ENCODE results near the gene TNNC1.

TNNC1 gene

GRCh38 chr3:52443791-52444687 is 9.8 kb downstream of the TNNC1 start:
- DNase-seq (ENCODE audit: low spot score), result no peak

- DNase-seq (ENCODE audit: low spot score), result no peak
Observed at GRCh38 chr3:52443268-52443610, 10.6 kb downstream of the TNNC1 start.

DNA sequence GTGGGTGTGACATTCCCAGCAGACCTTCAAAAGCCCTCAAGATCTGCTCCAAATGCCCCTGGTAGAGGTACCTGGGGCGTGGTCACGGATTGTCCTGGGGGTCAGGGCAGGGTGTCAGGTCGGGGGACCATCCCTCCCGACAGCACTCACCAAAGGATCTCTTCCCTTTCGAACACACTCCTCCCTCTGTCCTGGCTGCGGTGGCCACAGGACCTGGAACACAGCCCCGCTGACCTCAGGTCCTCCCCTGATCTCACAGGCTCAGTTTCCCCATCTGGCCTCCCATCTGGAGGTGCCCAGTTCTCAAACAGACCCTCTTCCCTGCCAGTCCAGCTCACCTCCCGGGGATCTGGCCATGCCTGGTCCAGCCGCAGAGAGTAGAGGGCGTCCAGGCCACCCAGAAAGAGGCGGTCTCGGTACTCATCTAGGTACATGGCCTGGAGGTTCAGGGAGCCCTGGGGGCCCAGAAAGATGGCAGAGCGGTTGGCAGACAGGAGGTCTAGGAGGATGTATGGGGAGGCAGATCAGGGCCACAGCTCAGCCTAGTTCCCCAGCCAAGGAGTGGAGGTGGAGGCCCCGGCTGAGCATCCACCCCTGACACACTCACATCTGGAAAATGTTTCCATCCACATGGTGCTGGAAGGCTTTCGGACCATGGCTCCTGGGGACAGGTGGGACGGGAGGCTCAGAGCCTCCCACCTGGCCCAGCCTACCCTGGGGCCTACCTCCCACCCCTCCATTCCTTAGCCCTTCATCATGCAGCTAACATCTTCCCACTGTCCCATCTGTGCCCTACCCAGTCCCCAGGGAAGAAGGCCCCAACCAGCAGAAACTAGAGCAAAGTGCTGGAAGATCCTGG is 11.2 kb downstream of the TNNC1 start:
- no peak for DNase-seq (ENCODE audit: low spot score)

GRCh38 chr3:52441772-52442332 is 12.0 kb downstream of the TNNC1 start:
- no peak for DNase-seq (ENCODE audit: low spot score)

DNA sequence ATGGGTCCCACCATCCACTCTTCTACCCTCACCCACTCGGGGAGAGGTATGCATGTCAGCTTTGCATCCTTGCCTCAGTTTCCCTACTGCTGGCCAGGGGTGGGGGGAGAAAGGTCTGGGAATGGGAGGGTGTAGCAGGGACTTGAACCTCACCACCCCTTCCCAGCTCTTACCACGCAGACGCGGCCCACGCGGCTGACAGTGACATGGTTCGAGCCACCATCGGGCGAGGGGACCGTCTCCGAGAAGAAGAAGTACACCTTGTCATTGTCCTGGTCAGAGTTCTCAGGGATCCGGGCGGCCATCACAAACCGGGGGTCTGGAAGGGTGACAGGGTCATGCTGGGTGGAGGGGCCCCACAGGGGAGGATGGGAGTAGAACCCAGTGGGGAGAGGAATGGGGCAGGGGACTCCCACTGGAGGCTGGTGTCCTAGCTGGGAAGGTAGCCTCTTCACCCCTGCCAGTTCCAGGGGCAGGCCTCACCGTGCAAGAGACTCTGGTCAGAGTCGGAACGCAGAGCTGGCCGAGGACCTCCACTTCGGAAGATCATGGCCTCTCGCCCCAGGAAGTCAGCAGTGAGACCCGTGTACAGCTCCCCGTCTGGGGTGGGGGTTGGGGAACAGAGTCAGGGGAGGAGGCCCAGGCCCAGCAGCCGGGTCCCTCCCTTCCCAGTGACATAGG is 12.6 kb downstream of the TNNC1 start:
- DNase-seq (ENCODE audit: low spot score), result no peak

- no peak for DNase-seq (ENCODE audit: low spot score)
Observed at GRCh38 chr3:52440671-52441070, 13.2 kb downstream of the TNNC1 start.

DNA sequence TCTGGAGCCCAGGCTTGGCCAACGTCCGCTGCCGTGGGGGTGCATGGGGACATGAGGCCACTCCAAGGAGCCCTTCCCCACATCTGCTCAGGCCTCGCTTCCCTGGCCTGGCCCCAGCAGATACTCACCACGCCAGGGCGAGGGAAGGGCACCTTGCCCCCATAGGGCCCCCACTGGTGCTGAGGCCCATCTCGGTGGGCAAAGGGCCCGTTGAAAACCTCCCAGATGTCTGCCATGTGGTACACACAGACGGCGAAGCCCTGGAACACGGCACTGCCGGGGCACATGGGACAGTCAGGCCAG is 13.6 kb downstream of the TNNC1 start:
- DNase-seq (ENCODE audit: low spot score), result no peak

DNA sequence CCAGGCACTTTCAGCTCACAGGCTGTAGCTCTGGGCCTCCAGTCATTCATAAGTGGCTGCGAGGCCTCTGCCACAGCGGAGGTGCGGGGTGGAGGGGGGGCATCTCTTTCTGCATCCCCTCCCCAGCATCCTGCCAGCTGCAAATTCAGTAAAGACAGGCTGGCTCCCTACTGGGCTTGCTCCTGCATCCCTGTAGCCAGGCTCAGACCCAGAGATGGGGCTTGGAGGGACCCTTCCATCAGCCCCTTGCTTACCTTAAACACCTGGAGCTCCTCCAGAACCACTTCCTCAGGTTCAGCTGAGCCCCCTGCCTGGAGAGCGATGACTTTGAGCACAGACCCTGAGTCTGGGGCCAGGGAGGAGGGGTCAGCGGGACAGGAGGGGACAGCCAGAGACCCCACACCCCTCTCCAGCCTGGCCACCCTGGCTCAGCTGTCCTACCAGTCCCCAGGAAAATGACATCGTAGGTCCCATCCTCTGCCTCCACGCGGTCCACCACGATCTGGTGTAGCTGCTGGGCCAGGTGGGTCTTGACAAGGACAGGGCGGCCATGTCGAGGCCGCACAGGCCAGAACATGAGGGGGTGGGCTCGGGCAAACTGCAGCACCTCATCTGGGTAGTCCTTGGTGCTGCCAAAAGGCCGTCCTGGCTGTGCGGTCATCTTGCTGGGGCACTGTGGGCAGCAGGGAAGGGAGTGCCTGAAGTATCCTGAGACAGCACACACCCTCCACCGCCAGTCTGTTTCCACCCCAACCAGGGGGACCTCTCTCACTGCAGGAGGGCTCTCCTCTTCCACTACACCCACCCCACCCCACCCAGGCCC is 14.2 kb downstream of the TNNC1 start:
- DNase-seq (ENCODE audit: low spot score), result no peak

- no peak for DNase-seq (ENCODE audit: low spot score)
Observed at GRCh38 chr3:52438579-52439425, 15.0 kb downstream of the TNNC1 start.

- no peak for DNase-seq (ENCODE audit: low spot score)
Observed at GRCh38 chr3:52438104-52438376, 15.8 kb downstream of the TNNC1 start.

- DNase-seq (ENCODE audit: low spot score), result no peak
Observed at GRCh38 chr3:52437326-52438103, 16.3 kb downstream of the TNNC1 start.

DNA sequence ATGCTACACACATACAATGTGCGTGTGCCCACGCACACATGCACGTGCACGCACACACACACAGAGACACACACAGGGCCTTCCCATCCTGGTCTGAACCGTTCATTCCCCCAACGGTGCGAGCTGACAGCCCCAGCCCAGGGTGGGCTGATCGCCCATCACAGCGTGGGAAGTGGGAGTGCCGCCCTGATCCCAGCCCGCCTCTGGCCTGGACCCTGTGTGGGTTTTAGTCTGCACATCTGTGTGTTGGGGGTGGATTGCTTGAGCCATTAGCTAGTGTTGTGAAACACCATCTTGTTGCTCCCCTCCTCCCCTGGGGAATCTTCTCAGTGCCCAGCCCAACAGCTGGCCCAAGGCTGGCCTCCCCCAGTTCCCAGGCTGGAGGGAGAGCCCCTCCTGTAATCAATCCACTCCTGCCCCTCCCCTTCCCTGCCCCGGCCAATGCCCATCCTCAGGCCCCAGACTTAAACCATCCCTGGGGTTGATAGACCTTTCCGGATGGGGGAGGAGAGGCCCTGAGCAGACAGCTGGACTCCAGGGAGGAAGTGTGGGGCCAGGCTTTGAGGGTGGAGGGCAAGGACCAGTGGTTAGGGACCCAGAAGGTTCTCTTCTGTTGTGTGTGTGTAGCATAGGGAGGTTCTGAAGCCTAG is 17.2 kb downstream of the TNNC1 start:
- no peak for DNase-seq (ENCODE audit: low spot score)

- no peak for DNase-seq (ENCODE audit: low spot score)
Observed at GRCh38 chr3:52435246-52436101, 18.4 kb downstream of the TNNC1 start.

- DNase-seq (ENCODE audit: low spot score), result no peak
Observed at GRCh38 chr3:52434491-52435115, 19.2 kb downstream of the TNNC1 start.

GRCh38 chr3:52433996-52434479 is 19.8 kb downstream of the TNNC1 start:
- no peak for DNase-seq (ENCODE audit: low spot score)

DNA sequence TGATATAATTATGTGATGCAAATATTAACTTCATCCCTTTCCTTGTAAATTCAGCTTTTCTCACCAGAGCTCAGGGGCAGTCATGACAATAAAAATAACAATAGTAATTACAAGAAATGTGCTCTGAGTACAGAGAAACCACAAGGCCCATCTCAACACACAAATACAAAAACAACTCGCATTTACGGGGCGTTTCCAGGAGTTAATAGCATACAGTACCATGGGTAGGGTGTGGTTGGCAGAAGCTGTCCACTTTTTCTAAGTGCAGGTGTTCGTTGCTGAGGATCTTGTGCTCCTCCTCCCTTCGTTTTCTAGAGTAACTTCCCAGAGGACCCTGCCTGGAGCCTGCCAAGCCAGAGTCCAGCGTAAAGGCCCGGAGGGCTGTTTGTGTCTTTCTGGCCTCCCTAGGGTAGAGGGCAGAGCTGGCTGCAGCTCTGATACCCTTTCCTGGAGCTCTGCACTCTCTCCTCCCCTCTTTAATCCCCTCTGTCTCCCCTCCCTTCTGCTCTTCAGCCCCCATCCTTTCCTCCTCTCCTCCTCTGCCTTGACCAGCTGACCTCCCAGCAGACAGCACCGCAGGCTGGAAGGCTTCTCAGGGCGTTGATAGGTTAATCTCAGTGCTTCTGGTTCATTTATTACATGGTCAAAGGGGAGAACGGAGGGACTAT is 20.4 kb downstream of the TNNC1 start:
- no peak for DNase-seq (ENCODE audit: low spot score)

DNA sequence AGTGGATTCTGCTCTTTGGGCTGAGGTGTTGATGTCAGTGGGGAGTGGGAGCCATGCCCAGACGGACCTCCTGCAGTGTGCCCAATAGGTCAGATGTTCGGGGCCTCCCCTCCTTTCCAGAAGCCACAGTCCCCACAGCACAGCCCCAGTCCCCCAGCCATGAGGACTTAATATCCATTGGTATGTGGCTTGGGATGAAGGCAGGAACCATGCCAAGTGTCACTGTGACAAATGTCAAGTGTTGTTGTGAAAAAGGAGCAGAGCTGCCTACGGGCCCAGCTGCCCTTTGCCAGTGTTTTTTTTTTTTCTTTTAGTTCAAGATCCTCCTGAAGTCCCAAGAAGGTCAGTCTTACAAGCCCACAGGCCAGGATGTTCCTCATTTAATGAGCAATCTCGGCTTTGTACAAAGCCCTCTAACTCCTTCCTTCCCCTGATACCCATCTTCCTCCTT is 21.1 kb downstream of the TNNC1 start:
- DNase-seq (ENCODE audit: low spot score), result no peak
